Smooth muscle cell (in vitro differentiated cells): Measurements from ENCODE around the gene SEL1L2. TPM values are rescaled to one million over a fixed set of nuclear protein-coding genes. Genes with fewer than 3 reads are reported as not detected.

Source experiments
- DNase-seq: peaks from one replicate; lab custom pipeline; 2025; ENCODE audit not compliant: unreplicated experiment; lab: John Stamatoyannopoulos, UW
- H2AFZ ChIP-seq: fragments of 200-600 bp; sonication (generic); 2 replicates; pipeline ENCODE4 v1.6.0; 2016; ENCODE audit warnings: antibody characterized with exemption, low read depth, mild to moderate bottlenecking
- H3F3A ChIP-seq: fragments of 200-600 bp; sonication (generic); 2 replicates; pipeline ENCODE4 v1.6.0; 2017; ENCODE audit warnings: antibody characterized with exemption, low read depth
- H3K27ac ChIP-seq: fragments of 200-600 bp; sonication (generic); 2 replicates; pipeline ENCODE4 v1.5.1; 2016; ENCODE audit warnings: low read depth, mild to moderate bottlenecking
- H3K27me3 ChIP-seq: fragments of 200-600 bp; sonication (generic); 2 replicates; pipeline ENCODE4 v1.6.1; 2016; ENCODE audit warnings: low read depth, mild to moderate bottlenecking
- H3K36me3 ChIP-seq: fragments of 200-600 bp; sonication (generic); 2 replicates; pipeline ENCODE4 v1.5.1; 2016; ENCODE audit warnings: low read depth
- H3K4me1 ChIP-seq: fragments of 200-600 bp; sonication (generic); 2 replicates; pipeline ENCODE4 v1.5.1; 2016; ENCODE audit warnings: low read depth
- H3K4me2 ChIP-seq: fragments of 200-600 bp; sonication (generic); 2 replicates; pipeline ENCODE4 v1.6.0; 2016; ENCODE audit warnings: mild to moderate bottlenecking
- H3K4me3 ChIP-seq: fragments of 200-600 bp; sonication (generic); 2 replicates; pipeline ENCODE4 v1.5.1; 2016; ENCODE audit warnings: mild to moderate bottlenecking
- H3K79me2 ChIP-seq: fragments of 200-600 bp; sonication (generic); 2 replicates; pipeline ENCODE4 v1.6.0; 2016; ENCODE audit warnings: low read depth, mild to moderate bottlenecking
- H3K9ac ChIP-seq: fragments of 200-600 bp; sonication (generic); 2 replicates; pipeline ENCODE4 v1.6.0; 2016; ENCODE audit warnings: low read depth
- H3K9me3 ChIP-seq: fragments of 200-600 bp; sonication (generic); replicated peaks from 2 replicates; pipeline ENCODE4 v1.5.1; 2016; ENCODE audit warnings: low read depth
- H4K20me1 ChIP-seq: fragments of 200-600 bp; sonication (generic); 2 replicates; pipeline ENCODE4 v1.6.0; 2016; ENCODE audit warnings: low read depth
- WGBS: methylation state at CpG from one replicate; pipeline ENCODE4 v1.1.7; 2016; ENCODE audit warnings: low lambda C conversion rate; 5-methylcytosine and 5-hydroxymethylcytosine counted together
- polyA plus RNA-seq: library from polyadenylated mRNA; unstranded; fragments of >200 nt; fragmentation: Nextera tagmentation; extraction: Ambion mirVana; gene quantifications from 2 replicates; pipeline ENCODE4 v1.2.1, GENCODE V29; 2016
- total RNA-seq: library from RNA; depleted of rRNA; stranded (reverse); fragments of >200 nt; gene quantifications from 2 replicates; pipeline ENCODE4 v1.2.3, GENCODE V29; 2014
- TF ChIP-seq, protein P1 (sequence below): fragments of 200-600 bp; sonication (generic); IDR thresholded peaks from 2 replicates; pipeline ENCODE4 v1.5.1; 2017; ENCODE audit warnings: borderline replicate concordance, mild to moderate bottlenecking, antibody characterized with exemption; ENCODE audit not compliant: insufficient read depth, poor library complexity, severe bottlenecking

The SEL1L2 gene
- total and polyA plus RNA-seq, 2 experiments from 2014 or later: not detected

DNA sequence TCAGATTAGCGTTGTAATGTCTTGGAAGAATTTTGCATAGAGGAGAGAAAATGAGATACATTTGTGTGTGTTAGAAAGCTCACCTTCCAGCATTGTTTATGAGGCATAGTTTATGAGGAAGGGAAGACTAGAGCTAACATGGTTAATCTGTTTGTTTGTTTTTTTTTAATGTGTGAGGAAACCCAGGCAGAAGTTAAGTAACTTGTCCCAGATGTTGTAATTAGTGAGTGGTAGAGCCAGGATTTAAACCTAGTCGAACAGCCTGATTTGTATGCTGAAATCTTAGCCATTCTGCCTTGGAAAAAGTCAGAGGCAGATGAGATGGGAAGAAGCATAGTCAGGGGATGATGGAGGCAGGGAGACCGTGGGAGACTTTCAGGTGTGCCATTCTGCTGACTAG lies 176.5 kb downstream of the SEL1L2 start:
- Histone ChIP-seq H3K4me3 (no peak overlapping the region), H3F3A (no peaks in the 10 kb centered on the region), H3K9ac (no peak overlapping the region), H3K4me1 (no peaks in the 10 kb centered on the region), H3K4me2 (no peak overlapping the region), H4K20me1 (no peaks in the 10 kb centered on the region), H3K36me3 (peaks cover 33% of the 10 kb centered on the region), H3K9me3 (no peaks in the 10 kb centered on the region), H3K79me2 (no peaks in the 10 kb centered on the region), H2AFZ (no peak overlapping the region), H3K27ac (no peak overlapping the region), H3K27me3 (no peaks in the 10 kb centered on the region)
- TF ChIP-seq, protein P1, sequence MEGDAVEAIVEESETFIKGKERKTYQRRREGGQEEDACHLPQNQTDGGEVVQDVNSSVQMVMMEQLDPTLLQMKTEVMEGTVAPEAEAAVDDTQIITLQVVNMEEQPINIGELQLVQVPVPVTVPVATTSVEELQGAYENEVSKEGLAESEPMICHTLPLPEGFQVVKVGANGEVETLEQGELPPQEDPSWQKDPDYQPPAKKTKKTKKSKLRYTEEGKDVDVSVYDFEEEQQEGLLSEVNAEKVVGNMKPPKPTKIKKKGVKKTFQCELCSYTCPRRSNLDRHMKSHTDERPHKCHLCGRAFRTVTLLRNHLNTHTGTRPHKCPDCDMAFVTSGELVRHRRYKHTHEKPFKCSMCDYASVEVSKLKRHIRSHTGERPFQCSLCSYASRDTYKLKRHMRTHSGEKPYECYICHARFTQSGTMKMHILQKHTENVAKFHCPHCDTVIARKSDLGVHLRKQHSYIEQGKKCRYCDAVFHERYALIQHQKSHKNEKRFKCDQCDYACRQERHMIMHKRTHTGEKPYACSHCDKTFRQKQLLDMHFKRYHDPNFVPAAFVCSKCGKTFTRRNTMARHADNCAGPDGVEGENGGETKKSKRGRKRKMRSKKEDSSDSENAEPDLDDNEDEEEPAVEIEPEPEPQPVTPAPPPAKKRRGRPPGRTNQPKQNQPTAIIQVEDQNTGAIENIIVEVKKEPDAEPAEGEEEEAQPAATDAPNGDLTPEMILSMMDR: no peak
- DNase-seq: no peak
- WGBS: 77% methylated on average over 3 of the region's 3 CpGs

- no peak overlapping the region for H3K9ac ChIP-seq
- H3K4me2 ChIP-seq: no peak overlapping the region
- H2AFZ ChIP-seq: no peak overlapping the region
- no peak overlapping the region for H3K27ac ChIP-seq
- H3K27me3 ChIP-seq: no peaks in the 10 kb centered on the region
- no peaks in the 10 kb centered on the region for H3K79me2 ChIP-seq
- peaks cover 29% of the 10 kb centered on the region for H3K36me3 ChIP-seq
- H3K4me1 ChIP-seq: no peaks in the 10 kb centered on the region
- H4K20me1 ChIP-seq: no peaks in the 10 kb centered on the region
- no peak for DNase-seq
- H3K4me3 ChIP-seq: no peak overlapping the region
- TF ChIP-seq, protein P1: no peak
- H3K9me3 ChIP-seq: no peaks in the 10 kb centered on the region
- H3F3A ChIP-seq: no peaks in the 10 kb centered on the region
Measured at GRCh38 chr20:13810446-13810845, 180.0 kb downstream of the SEL1L2 start.

- WGBS: 100% methylated on average over 3 of the region's 3 CpGs
- Histone ChIP-seq H3K4me1 (no peaks in the 10 kb centered on the region), H3F3A (no peaks in the 10 kb centered on the region), H3K27ac (no peak overlapping the region), H3K4me2 (no peak overlapping the region), H3K79me2 (no peaks in the 10 kb centered on the region), H4K20me1 (no peaks in the 10 kb centered on the region), H3K36me3 (peaks cover 29% of the 10 kb centered on the region), H3K9ac (no peak overlapping the region), H2AFZ (no peak overlapping the region), H3K9me3 (no peaks in the 10 kb centered on the region), H3K4me3 (no peak overlapping the region), H3K27me3 (no peaks in the 10 kb centered on the region)
- TF ChIP-seq, protein P1: no peak
- no peak for DNase-seq
Measured at GRCh38 chr20:13809855-13810254, 180.6 kb downstream of the SEL1L2 start.

DNA sequence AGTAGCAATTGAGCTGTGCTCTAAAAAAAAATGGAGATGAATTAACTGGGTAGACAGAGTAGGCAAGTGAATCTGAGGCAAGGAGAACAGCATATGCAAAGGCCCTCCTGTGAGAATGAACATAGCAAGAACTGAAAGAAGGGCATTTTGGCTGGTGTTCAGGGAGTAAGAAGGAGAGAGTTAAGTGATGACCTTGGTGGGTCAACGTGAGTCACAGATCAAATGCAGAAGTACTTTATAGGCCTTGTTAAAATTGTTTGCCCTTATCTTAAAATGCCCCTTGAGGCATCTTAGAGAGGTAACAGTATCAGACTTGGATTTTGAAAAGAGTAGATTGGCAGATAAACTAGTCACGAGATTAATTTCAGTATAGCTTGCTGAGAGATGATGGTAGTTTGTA lies 181.0 kb downstream of the SEL1L2 start:
- no peak overlapping the region for H3K4me2 ChIP-seq
- TF ChIP-seq, protein P1: no peak
- H3K27me3 ChIP-seq: no peaks in the 10 kb centered on the region
- H3K4me3 ChIP-seq: no peak overlapping the region
- no peaks in the 10 kb centered on the region for H3F3A ChIP-seq
- no peak overlapping the region for H3K27ac ChIP-seq
- peaks cover 29% of the 10 kb centered on the region for H3K36me3 ChIP-seq
- no peak overlapping the region for H2AFZ ChIP-seq
- DNase-seq: no peak
- no peak overlapping the region for H3K9ac ChIP-seq
- WGBS: 88% methylated on average over 2 of the region's 2 CpGs
- H4K20me1 ChIP-seq: no peaks in the 10 kb centered on the region
- no peaks in the 10 kb centered on the region for H3K79me2 ChIP-seq
- H3K9me3 ChIP-seq: no peaks in the 10 kb centered on the region
- no peaks in the 10 kb centered on the region for H3K4me1 ChIP-seq
